Cardiac fibroblast (primary cell): Measurements from ENCODE around the gene IL4R.
"Not testable (repeated sequence)": the region's sequence is repeated elsewhere in the genome, so short reads cannot be mapped to it uniquely, and the experiment has no call there.

ENCODE experiments used
- DNase-seq, 2 donors: peaks; one replicate each; pipeline versions ENCODE4 v3.0.0 to v3.0.0-alpha.2; 2010; ENCODE audit warnings: low read depth in 2 of 2
- H3K4me3 ChIP-seq, 2 donors: replicated peaks in 1 of 2; 1 replicate in 1 of 2; 2 replicates in 1 of 2; pipeline ENCODE4 v1.5.1; 2011; ENCODE audit warnings: low read depth in 2 of 2, low read length in 2 of 2, mild to moderate bottlenecking in 2 of 2, moderate library complexity in 1 of 2
- CTCF ChIP-seq: IDR thresholded peaks from one replicate; pipeline ENCODE4 v1.5.1; 2011; ENCODE audit warnings: low read depth, mild to moderate bottlenecking, low read length, inconsistent platforms

IL4R gene

GRCh38 chr16:27328937-27329336, 15.2 kb downstream of the IL4R start:
- H3K4me3 ChIP-seq, result no peak overlapping the region
- no peak for TF ChIP-seq CTCF
- no peak for DNase-seq

GRCh38 chr16:27329376-27330079, 15.8 kb downstream of the IL4R start:
- not testable (repeated sequence) for H3K4me3 ChIP-seq, DNase-seq

- no peak overlapping the region for H3K4me3 ChIP-seq
- DNase-seq, result peak; percentile 97
These were observed 16.8 kb downstream of the IL4R start for GRCh38 chr16:27330542-27330941.

DNA sequence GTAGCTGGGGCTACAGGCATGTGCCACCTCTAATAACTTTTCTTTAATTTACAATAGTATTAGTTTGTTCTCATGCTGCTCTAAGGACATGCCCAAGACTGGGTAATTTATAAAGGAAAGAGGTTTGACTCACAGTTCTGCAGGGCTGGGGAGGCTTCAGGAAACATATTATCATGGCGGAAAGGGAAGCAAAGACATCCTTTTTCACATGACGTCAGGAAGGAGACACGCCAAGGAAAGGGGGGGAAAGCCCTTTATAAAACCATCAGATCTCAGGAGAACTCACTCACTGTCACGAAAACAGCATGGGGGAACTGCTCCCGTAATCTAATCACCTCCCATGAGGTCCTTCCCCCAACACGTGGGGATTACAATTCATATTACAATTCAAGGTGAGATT, 18.3 kb downstream of the IL4R start:
- TF ChIP-seq CTCF, result no peak
- peak; percentile 63 to 72 for DNase-seq
- no peak overlapping the region for H3K4me3 ChIP-seq

More at GRCh38 chr16:27330542-27330941, 16.8 kb downstream of the IL4R start:
- no peak for TF ChIP-seq CTCF

DNA sequence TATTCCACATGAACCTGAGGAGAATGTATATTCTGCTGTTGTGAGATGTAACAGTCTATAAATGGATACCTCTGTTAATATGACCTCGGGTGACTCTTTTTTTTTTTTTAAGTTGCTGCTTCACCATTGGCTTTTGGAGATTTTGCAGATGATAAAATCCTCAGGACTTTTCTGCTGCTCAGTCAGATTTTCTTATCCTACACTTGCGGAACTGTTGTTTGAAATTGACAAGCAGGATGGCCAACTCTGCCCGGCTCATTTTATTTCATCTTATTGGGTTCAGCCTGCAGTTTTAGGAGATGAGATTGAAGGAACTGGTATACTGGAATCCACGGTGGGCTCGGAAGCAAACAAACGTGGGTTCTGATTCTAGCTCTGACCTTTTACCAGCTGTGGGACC, 19.3 kb downstream of the IL4R start:
- TF ChIP-seq CTCF, result no peak
- no peak for DNase-seq
- no peak overlapping the region for H3K4me3 ChIP-seq

- DNase-seq, result no peak
- no peak overlapping the region for H3K4me3 ChIP-seq
- no peak for TF ChIP-seq CTCF
These were observed 19.8 kb downstream of the IL4R start for GRCh38 chr16:27333549-27333948.

- TF ChIP-seq CTCF, result no peak
- DNase-seq, result no peak
- H3K4me3 ChIP-seq, result no peak overlapping the region
These were observed 20.5 kb downstream of the IL4R start for GRCh38 chr16:27334192-27334764.
